Measurements from ENCODE around the gene EMP3.

- TF ChIP-seq CTCF (IDR thresholded peaks at IDR 0.05), result no peak
- no peak for TF ChIP-seq POLR2A (IDR thresholded peaks at IDR 0.05)
Observed at GRCh38 chr19:48364598-48365348, 39.4 kb downstream of the EMP3 start.

Measured in thyroid gland (tissue), 4 donors.